Cardiac muscle cell (in vitro differentiated cells and primary cell): ENCODE results near the gene DEF6. TPM values are rescaled to one million over a fixed set of nuclear protein-coding genes. Genes with fewer than 3 reads are reported as not detected.
A peak's percentile ranks its signal among the peaks of the same experiment; 100 is the strongest.
"Not testable (repeated sequence)": the region's sequence is repeated elsewhere in the genome, so short reads cannot be mapped to it uniquely, and the experiment has no call there.

Experiments used
- DNase-seq, 2 donors: peaks; one replicate each; pipeline versions ENCODE4 v3.0.0 to v3.0.0-alpha.2; 2010 to 2017; ENCODE audit warnings: low read depth in 1 of 2, low spot score in 1 of 2
- H3K27ac ChIP-seq: fragments of 200-600 bp; sonication (generic); 2 replicates; pipeline ENCODE4 v1.5.1; 2016
- H3K27me3 ChIP-seq: fragments of 200-600 bp; sonication (generic); 2 replicates; pipeline ENCODE4 v1.6.0; 2016; ENCODE audit warnings: control low read depth
- H3K36me3 ChIP-seq: fragments of 200-600 bp; sonication (generic); 2 replicates; pipeline ENCODE4 v1.5.1; 2016; ENCODE audit warnings: control low read depth
- H3K4me1 ChIP-seq: fragments of 200-600 bp; sonication (generic); 2 replicates; pipeline ENCODE4 v1.8.1; 2017; ENCODE audit warnings: low read depth, mild to moderate bottlenecking, mixed run types
- H3K4me3 ChIP-seq: fragments of 200-600 bp; sonication (generic); 2 replicates; pipeline ENCODE4 v1.5.1; 2016; ENCODE audit warnings: mild to moderate bottlenecking
- H3K9me3 ChIP-seq: fragments of 200-600 bp; sonication (generic); 2 replicates; pipeline ENCODE4 v1.5.1; 2017; ENCODE audit warnings: low read depth, mild to moderate bottlenecking, control low read depth
- polyA plus RNA-seq: library from polyadenylated mRNA; unstranded; fragments of >200 nt; fragmentation: Nextera tagmentation; extraction: Ambion mirVana; gene quantifications from 2 replicates; pipeline ENCODE4 v1.2.1, GENCODE V29; 2016
- total RNA-seq: library from RNA; depleted of rRNA; stranded (reverse); fragments of >200 nt; gene quantifications from 2 replicates; pipeline ENCODE4 v1.2.3, GENCODE V29; 2016
- TF ChIP-seq, protein P1 (sequence below): IDR thresholded peaks from 2 replicates; pipeline ENCODE4 v1.5.1; 2012; ENCODE audit warnings: low read depth, mild to moderate bottlenecking, low read length

Gene DEF6
- total and polyA plus RNA-seq, 2 experiments from 2014 or later: 2.3 to 9.2 TPM

GRCh38 chr6:35319346-35320030 lies 21.9 kb downstream of the DEF6 start:
- H3K36me3 ChIP-seq: no peaks in the 10 kb centered on the region
- H3K27ac ChIP-seq: no peak overlapping the region
- no peaks in the 10 kb centered on the region for H3K9me3 ChIP-seq
- no peak overlapping the region for H3K4me3 ChIP-seq
- no peaks in the 10 kb centered on the region for H3K4me1 ChIP-seq
- peaks cover 19% of the 10 kb centered on the region for H3K27me3 ChIP-seq
- TF ChIP-seq, protein P1, sequence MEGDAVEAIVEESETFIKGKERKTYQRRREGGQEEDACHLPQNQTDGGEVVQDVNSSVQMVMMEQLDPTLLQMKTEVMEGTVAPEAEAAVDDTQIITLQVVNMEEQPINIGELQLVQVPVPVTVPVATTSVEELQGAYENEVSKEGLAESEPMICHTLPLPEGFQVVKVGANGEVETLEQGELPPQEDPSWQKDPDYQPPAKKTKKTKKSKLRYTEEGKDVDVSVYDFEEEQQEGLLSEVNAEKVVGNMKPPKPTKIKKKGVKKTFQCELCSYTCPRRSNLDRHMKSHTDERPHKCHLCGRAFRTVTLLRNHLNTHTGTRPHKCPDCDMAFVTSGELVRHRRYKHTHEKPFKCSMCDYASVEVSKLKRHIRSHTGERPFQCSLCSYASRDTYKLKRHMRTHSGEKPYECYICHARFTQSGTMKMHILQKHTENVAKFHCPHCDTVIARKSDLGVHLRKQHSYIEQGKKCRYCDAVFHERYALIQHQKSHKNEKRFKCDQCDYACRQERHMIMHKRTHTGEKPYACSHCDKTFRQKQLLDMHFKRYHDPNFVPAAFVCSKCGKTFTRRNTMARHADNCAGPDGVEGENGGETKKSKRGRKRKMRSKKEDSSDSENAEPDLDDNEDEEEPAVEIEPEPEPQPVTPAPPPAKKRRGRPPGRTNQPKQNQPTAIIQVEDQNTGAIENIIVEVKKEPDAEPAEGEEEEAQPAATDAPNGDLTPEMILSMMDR: no peak
- no peak for DNase-seq

DNA sequence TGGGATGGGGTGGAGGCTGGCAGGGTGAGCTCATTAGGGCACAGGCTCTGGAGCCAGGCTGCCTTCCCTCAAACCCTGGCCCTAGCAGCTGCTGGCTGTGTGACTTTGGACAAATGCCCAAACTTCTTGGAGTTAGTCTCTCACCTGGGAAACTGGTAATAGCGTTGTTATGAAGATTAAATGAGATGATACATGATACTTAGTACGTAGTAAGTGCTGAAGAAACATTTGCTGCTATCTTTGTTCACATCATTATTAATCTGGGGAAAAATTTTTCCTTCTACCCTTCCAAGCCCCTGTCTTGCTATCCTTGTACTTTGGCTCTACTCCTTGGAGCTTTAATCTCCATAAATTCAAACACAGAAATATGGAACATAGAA lies 22.4 kb downstream of the DEF6 start:
- TF ChIP-seq, protein P1: no peak
- Histone ChIP-seq H3K27me3 (peaks cover 17% of the 10 kb centered on the region), H3K4me3 (no peak overlapping the region), H3K36me3 (no peaks in the 10 kb centered on the region), H3K4me1 (no peaks in the 10 kb centered on the region), H3K9me3 (no peaks in the 10 kb centered on the region), H3K27ac (no peak overlapping the region)
- no peak for DNase-seq

- Histone ChIP-seq H3K9me3 (no peaks in the 10 kb centered on the region), H3K27ac (no peak overlapping the region), H3K36me3 (no peaks in the 10 kb centered on the region), H3K4me1 (no peaks in the 10 kb centered on the region), H3K27me3 (peaks cover 14% of the 10 kb centered on the region), H3K4me3 (no peak overlapping the region)
- TF ChIP-seq, protein P1: no peak
- no peak for DNase-seq
These were observed 23.5 kb downstream of the DEF6 start for GRCh38 chr6:35321091-35321490.

GRCh38 chr6:35327349-35328027 lies 29.9 kb downstream of the DEF6 start:
- peak; percentile 64 to 80 for DNase-seq
- Histone ChIP-seq H3K27ac (no peak overlapping the region), H3K4me3 (no peak overlapping the region), H3K36me3 (no peaks in the 10 kb centered on the region), H3K27me3 (no peaks in the 10 kb centered on the region), H3K9me3 (no peaks in the 10 kb centered on the region), H3K4me1 (no peaks in the 10 kb centered on the region)
- TF ChIP-seq, protein P1: peak; percentile 73

DNA sequence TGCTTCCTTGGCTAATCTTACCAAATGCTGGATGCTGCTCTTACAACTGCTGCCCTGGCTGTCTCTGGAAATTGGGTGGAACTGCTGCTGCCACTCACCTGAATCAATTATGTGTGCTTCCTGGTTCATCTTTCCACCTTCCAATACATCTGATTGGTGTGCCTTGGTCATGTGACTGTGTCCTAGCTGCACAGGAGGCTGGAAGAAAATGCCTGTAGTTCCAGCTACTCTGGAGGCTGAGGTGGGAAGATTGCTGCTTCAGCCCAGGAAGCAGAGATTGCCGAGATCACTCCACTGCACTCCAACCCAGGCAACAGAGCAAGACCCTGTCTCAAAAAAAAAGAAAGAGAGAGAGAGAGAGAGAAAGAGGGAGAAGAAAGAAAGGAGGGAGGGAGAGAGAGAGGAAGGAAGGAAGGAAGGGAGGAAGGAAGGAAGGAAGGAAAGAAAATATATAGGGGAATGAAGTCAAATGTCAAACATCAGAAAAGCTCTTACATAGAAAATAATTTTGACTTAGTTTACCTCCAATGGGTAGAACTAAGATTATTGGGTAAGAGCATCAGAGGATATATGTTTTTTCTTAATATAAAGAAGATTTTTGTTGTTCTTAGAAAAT lies 30.6 kb downstream of the DEF6 start:
- Histone ChIP-seq H3K27me3 (no peaks in the 10 kb centered on the region), H3K27ac (no peak overlapping the region), H3K4me1 (no peaks in the 10 kb centered on the region), H3K36me3 (no peaks in the 10 kb centered on the region), H3K4me3 (no peak overlapping the region), H3K9me3 (no peaks in the 10 kb centered on the region)
- DNase-seq: no peak
- TF ChIP-seq, protein P1: no peak

- not testable (repeated sequence) for H3K36me3 ChIP-seq, H3K27me3 ChIP-seq
These were observed 31.3 kb downstream of the DEF6 start for GRCh38 chr6:35328965-35329364.

More at GRCh38 chr6:35328965-35329364, 31.3 kb downstream of the DEF6 start:
- H3K4me3 ChIP-seq, H3K4me1 ChIP-seq, DNase-seq, H3K9me3 ChIP-seq, H3K27ac ChIP-seq: not testable (repeated sequence)
